Measurements from ENCODE around the gene CANT1.

The CANT1 gene

GRCh38 chr17:79001190-79002020, 8.2 kb downstream of the CANT1 start:
- Histone ChIP-seq H3K9me3 (ENCODE audit: insufficient read depth, low read length) (no peaks in the 10 kb centered on the region), H3K4me3 (ENCODE audit: low read length) (no peak overlapping the region), H3K9ac (ENCODE audit: low read length) (no peak overlapping the region), H3K4me2 (ENCODE audit: low read length) (no peak overlapping the region), H3K36me3 (replicated peaks; ENCODE audit: low read depth, low read length) (peaks cover 2% of the 10 kb centered on the region), H2AFZ (ENCODE audit: low read depth, low read length) (no peak overlapping the region), H4K20me1 (ENCODE audit: insufficient read depth, low read length) (peaks cover 34% of the 10 kb centered on the region), H3K27me3 (ENCODE audit: low read depth, low read length) (no peaks in the 10 kb centered on the region), H3K4me1 (ENCODE audit: low read length) (no peaks in the 10 kb centered on the region), H3K79me2 (ENCODE audit: low read length) (peaks cover 48% of the 10 kb centered on the region), H3K27ac (ENCODE audit: low read length) (no peak overlapping the region)
- no peak for TF ChIP-seq EZH2phosphoT487 (IDR thresholded peaks at IDR 0.05; ENCODE audit: low read depth)
- TF ChIP-seq CTCF (IDR thresholded peaks at IDR 0.05; ENCODE audit: low read depth, low read length), result no peak

- no peaks in the 10 kb centered on the region for H3K9me3 ChIP-seq (ENCODE audit: insufficient read depth, low read length)
- TF ChIP-seq CTCF (IDR thresholded peaks at IDR 0.05; ENCODE audit: low read depth, low read length) (no peak), EZH2phosphoT487 (IDR thresholded peaks at IDR 0.05; ENCODE audit: low read depth) (no peak)
- H2AFZ ChIP-seq (ENCODE audit: low read depth, low read length), result no peak overlapping the region
- H4K20me1 ChIP-seq (ENCODE audit: insufficient read depth, low read length), result peaks cover 27% of the 10 kb centered on the region
- H3K79me2 ChIP-seq (ENCODE audit: low read length), result peaks cover 40% of the 10 kb centered on the region
- H3K4me1 ChIP-seq (ENCODE audit: low read length), result no peaks in the 10 kb centered on the region
- peaks cover 5% of the 10 kb centered on the region for H3K36me3 ChIP-seq (replicated peaks; ENCODE audit: low read depth, low read length)
- no peak overlapping the region for H3K4me2 ChIP-seq (ENCODE audit: low read length)
- no peak overlapping the region for H3K4me3 ChIP-seq (ENCODE audit: low read length)
- no peak overlapping the region for H3K27ac ChIP-seq (ENCODE audit: low read length)
- H3K9ac ChIP-seq (ENCODE audit: low read length), result no peak overlapping the region
- H3K27me3 ChIP-seq (ENCODE audit: low read depth, low read length), result no peaks in the 10 kb centered on the region
Observed at GRCh38 chr17:79000396-79001189, 9.0 kb downstream of the CANT1 start.

- Histone ChIP-seq H3K36me3 (replicated peaks; ENCODE audit: low read depth, low read length) (peaks cover 8% of the 10 kb centered on the region), H3K4me1 (ENCODE audit: low read length) (no peaks in the 10 kb centered on the region), H3K9ac (ENCODE audit: low read length) (no peak overlapping the region), H3K4me3 (ENCODE audit: low read length) (no peak overlapping the region), H2AFZ (ENCODE audit: low read depth, low read length) (no peak overlapping the region), H4K20me1 (ENCODE audit: insufficient read depth, low read length) (peaks cover 22% of the 10 kb centered on the region; the same call in 1 of the 2 replicates), H3K4me2 (ENCODE audit: low read length) (no peak overlapping the region), H3K27me3 (ENCODE audit: low read depth, low read length) (no peaks in the 10 kb centered on the region), H3K9me3 (ENCODE audit: insufficient read depth, low read length) (no peaks in the 10 kb centered on the region), H3K27ac (ENCODE audit: low read length) (no peak overlapping the region), H3K79me2 (ENCODE audit: low read length) (peaks cover 34% of the 10 kb centered on the region)
- TF ChIP-seq EZH2phosphoT487 (IDR thresholded peaks at IDR 0.05; ENCODE audit: low read depth) (no peak), CTCF (IDR thresholded peaks at IDR 0.05; ENCODE audit: low read depth, low read length) (no peak)
Observed at GRCh38 chr17:78999947-79000395, 9.6 kb downstream of the CANT1 start.

Data from OCI-LY3 (cell line).